Measurements from ENCODE around the gene KLHL6. TPM values are rescaled to one million over a fixed set of nuclear protein-coding genes. Genes with fewer than 3 reads are reported as not detected.

Gene KLHL6
- total and polyA plus RNA-seq, 2 of the 13 experiments (the other 11 are each of a cell fraction or from before 2014, with no cell fraction given): not detected

- TF ChIP-seq ATM (IDR thresholded peaks at IDR 0.05; ENCODE audit: borderline replicate concordance) (no peak), NR2F6 (IDR thresholded peaks at IDR 0.05) (no peak), NR2F6 (CRISPR knock-in tag; IDR thresholded peaks at IDR 0.05) (no peak), RBFOX2 (IDR thresholded peaks at IDR 0.05; ENCODE audit: low read depth, low read length) (peak; percentile 92), THRA (CRISPR knock-in tag; IDR thresholded peaks at IDR 0.05; ENCODE audit: borderline replicate concordance) (peak; percentile 69), ZNF350 (CRISPR knock-in tag; IDR thresholded peaks at IDR 0.05; ENCODE audit: borderline replicate concordance, low read depth) (peak; percentile 83; the same call in 1 of the 2 replicates), ZNF607 (CRISPR knock-in tag; IDR thresholded peaks at IDR 0.05; ENCODE audit: borderline replicate concordance) (no peak; the same call in 1 of the 2 replicates), ZNF160 (CRISPR knock-in tag; IDR thresholded peaks at IDR 0.05) (0 out of 2 replicates have a peak, but pooled peaks have one; percentile 48), NFKB2 (CRISPR knock-in tag; IDR thresholded peaks at IDR 0.05; ENCODE audit: borderline replicate concordance) (peak; percentile 79; the same call in 1 of the 2 replicates)
- TF ChIP-seq, protein P1, sequence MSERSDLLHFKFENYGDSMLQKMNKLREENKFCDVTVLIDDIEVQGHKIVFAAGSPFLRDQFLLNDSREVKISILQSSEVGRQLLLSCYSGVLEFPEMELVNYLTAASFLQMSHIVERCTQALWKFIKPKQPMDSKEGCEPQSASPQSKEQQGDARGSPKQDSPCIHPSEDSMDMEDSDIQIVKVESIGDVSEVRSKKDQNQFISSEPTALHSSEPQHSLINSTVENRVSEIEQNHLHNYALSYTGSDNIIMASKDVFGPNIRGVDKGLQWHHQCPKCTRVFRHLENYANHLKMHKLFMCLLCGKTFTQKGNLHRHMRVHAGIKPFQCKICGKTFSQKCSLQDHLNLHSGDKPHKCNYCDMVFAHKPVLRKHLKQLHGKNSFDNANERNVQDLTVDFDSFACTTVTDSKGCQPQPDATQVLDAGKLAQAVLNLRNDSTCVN (CRISPR knock-in tag; IDR thresholded peaks at IDR 0.05; ENCODE audit: borderline replicate concordance): peak; percentile 82; the same call in 1 of the 2 replicates
- TF ChIP-seq, protein P2, sequence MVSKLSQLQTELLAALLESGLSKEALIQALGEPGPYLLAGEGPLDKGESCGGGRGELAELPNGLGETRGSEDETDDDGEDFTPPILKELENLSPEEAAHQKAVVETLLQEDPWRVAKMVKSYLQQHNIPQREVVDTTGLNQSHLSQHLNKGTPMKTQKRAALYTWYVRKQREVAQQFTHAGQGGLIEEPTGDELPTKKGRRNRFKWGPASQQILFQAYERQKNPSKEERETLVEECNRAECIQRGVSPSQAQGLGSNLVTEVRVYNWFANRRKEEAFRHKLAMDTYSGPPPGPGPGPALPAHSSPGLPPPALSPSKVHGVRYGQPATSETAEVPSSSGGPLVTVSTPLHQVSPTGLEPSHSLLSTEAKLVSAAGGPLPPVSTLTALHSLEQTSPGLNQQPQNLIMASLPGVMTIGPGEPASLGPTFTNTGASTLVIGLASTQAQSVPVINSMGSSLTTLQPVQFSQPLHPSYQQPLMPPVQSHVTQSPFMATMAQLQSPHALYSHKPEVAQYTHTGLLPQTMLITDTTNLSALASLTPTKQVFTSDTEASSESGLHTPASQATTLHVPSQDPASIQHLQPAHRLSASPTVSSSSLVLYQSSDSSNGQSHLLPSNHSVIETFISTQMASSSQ (IDR thresholded peaks at IDR 0.05; ENCODE audit: low read depth): no peak; the same call in 1 of the 2 replicates
- TF ChIP-seq, protein P2 (CRISPR knock-in tag; IDR thresholded peaks at IDR 0.05; ENCODE audit: borderline replicate concordance): peak; percentile 74; the same call in 1 of the 2 replicates
- TF ChIP-seq, protein P3, sequence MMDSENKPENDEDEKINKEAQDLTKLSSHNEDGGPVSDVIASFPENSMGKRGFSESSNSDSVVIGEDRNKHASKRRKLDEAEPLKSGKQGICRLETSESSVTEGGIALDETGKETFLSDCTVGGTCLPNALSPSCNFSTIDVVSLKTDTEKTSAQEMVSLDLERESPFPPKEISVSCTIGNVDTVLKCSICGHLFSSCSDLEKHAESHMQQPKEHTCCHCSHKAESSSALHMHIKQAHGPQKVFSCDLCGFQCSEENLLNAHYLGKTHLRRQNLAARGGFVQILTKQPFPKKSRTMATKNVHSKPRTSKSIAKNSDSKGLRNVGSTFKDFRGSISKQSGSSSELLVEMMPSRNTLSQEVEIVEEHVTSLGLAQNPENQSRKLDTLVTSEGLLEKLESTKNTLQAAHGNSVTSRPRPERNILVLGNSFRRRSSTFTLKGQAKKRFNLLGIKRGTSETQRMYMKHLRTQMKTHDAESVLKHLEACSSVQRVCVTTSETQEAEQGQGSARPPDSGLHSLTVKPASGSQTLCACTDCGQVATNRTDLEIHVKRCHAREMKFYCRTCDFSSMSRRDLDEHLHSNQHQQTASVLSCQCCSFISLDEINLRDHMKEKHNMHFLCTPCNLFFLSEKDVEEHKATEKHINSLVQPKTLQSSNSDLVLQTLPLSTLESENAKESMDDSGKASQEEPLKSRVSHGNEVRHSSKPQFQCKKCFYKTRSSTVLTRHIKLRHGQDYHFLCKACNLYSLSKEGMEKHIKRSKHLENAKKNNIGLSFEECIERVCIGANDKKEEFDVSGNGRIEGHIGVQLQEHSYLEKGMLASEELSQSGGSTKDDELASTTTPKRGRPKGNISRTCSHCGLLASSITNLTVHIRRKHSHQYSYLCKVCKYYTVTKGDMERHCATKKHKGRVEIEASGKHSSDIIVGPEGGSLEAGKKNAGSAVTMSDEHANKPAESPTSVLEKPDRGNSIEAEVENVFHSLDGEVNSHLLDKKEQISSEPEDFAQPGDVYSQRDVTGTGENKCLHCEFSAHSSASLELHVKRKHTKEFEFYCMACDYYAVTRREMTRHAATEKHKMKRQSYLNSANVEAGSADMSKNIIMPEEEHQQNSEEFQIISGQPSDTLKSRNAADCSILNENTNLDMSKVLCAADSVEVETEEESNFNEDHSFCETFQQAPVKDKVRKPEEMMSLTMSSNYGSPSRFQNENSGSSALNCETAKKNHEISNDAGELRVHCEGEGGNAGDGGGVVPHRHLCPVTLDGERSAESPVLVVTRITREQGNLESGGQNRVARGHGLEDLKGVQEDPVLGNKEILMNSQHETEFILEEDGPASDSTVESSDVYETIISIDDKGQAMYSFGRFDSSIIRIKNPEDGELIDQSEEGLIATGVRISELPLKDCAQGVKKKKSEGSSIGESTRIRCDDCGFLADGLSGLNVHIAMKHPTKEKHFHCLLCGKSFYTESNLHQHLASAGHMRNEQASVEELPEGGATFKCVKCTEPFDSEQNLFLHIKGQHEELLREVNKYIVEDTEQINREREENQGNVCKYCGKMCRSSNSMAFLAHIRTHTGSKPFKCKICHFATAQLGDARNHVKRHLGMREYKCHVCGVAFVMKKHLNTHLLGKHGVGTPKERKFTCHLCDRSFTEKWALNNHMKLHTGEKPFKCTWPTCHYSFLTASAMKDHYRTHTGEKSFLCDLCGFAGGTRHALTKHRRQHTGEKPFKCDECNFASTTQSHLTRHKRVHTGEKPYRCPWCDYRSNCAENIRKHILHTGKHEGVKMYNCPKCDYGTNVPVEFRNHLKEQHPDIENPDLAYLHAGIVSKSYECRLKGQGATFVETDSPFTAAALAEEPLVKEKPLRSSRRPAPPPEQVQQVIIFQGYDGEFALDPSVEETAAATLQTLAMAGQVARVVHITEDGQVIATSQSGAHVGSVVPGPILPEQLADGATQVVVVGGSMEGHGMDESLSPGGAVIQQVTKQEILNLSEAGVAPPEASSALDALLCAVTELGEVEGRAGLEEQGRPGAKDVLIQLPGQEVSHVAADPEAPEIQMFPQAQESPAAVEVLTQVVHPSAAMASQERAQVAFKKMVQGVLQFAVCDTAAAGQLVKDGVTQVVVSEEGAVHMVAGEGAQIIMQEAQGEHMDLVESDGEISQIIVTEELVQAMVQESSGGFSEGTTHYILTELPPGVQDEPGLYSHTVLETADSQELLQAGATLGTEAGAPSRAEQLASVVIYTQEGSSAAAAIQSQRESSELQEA (CRISPR knock-in tag; IDR thresholded peaks at IDR 0.05; ENCODE audit: not compliant biosample characterization): peak; percentile 66
These were observed 108.1 kb downstream of the KLHL6 start (continued) for GRCh38 chr3:183447206-183448001.

Measured in HepG2 (cell line).